ENCODE measurements around the gene AGBL4.

AGBL4 gene

DNA sequence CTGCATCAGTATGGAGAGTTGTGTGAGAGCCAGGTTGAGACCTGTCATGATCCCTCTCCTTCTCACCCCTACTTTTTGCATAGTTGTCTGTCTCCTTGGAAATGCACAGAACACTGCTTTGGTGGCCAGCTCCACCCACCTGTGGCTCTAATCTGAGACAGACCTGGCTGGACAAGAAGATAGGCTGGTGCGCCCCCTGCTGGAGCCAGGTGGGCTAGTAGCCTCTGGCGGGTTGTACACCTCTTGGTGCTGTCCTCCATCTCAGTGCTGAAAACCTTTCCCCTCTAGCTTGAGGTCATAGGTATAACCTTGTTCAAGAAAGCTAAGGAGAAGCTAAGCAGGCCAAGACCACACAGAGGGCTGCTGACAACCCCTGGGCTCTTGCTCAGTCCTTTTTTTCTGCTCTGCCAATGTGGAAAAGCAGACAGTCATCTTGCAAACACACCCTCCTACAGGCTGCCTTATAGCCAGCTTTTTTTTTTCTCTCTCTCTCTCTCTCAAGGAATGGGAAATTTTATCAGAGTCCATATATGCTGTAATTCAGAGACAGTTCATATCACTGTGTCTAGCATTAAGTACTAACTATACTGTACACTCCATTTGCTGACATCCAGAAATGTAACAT, 1492.9 kb downstream of the AGBL4 start:
- no peak overlapping the region for H3K4me3 ChIP-seq (ENCODE audit: insufficient read depth in 1 of 2, low read depth in 1 of 2, low read length in 2 of 2)
- no peak overlapping the region for H3K14ac ChIP-seq (ENCODE audit: low read length in 2 of 2)
- no peak overlapping the region for H2AFZ ChIP-seq (ENCODE audit: low read depth, low read length)
- H3K79me1 ChIP-seq (replicated peaks; ENCODE audit: low read length, poor library complexity, severe bottlenecking): no peaks in the 10 kb centered on the region
- H3K18ac ChIP-seq (ENCODE audit: low read depth in 1 of 2, low read length in 2 of 2): no peak overlapping the region
- no peaks in the 10 kb centered on the region for H3K36me3 ChIP-seq (ENCODE audit: control insufficient read depth in 1 of 2, insufficient read depth in 2 of 2, low read depth in 1 of 2, low read length in 2 of 2)
- DNase-seq: peak; percentile 13
- no peak overlapping the region for H2BK120ac ChIP-seq (ENCODE audit: low read depth, low read length)
- no peak overlapping the region for H3K23ac ChIP-seq (ENCODE audit: low read length in 2 of 2)
- H4K8ac ChIP-seq (ENCODE audit: low read length): no peak overlapping the region
- H3K27ac ChIP-seq (ENCODE audit: low read length, poor library complexity, severe bottlenecking): no peak overlapping the region
- H3K9me3 ChIP-seq (ENCODE audit: control insufficient read depth, low read length): no peaks in the 10 kb centered on the region
- no peak overlapping the region for H2AK5ac ChIP-seq (ENCODE audit: low read length, severe bottlenecking)
- no peak overlapping the region for H2BK5ac ChIP-seq (ENCODE audit: low read depth, low read length, poor library complexity, severe bottlenecking)
- H2BK15ac ChIP-seq (ENCODE audit: low read depth, poor library complexity, severe bottlenecking): no peak overlapping the region
- no peaks in the 10 kb centered on the region for H3K4me1 ChIP-seq (ENCODE audit: control insufficient read depth, insufficient read depth, low read depth, low read length)
- H3K4ac ChIP-seq (ENCODE audit: low read depth in 1 of 2, low read length in 2 of 2): no peak overlapping the region
- peaks cover 7 to 38% of the 10 kb centered on the region in 2 experiments for H3K27me3 ChIP-seq (ENCODE audit: control insufficient read depth in 1 of 2, insufficient read depth in 1 of 2, low read length in 2 of 2)
- no peak overlapping the region for H3K9ac ChIP-seq (ENCODE audit: low read length)
- no peak overlapping the region for H4K91ac ChIP-seq (ENCODE audit: low read length)
- H3K4me2 ChIP-seq (ENCODE audit: low read length, poor library complexity, severe bottlenecking): no peak overlapping the region
- H2BK12ac ChIP-seq (ENCODE audit: low read length in 2 of 2): no peak overlapping the region
- 0% methylated on average over 2 of the region's 2 CpGs for WGBS

DNA sequence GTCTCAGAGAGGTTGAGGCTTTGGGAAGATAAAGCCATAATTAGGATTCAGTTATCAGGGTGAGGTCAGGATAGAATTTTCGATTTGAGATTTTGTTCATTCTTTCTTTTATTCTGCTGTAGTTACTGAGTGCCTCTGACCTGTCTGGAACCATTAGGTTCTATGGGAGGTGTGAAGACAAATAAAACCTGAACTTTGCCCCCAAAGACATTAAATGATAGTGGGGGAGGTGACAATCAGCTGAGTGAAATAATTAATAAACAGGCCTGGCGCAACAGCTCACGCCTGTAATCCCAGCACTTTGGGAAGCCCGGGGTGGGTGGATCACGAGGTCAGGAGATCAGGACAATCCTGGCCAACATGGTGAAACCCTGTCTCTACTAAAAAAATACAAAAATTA, 1496.7 kb downstream of the AGBL4 start:
- no peak overlapping the region for H3K4ac ChIP-seq (ENCODE audit: low read depth in 1 of 2, low read length in 2 of 2)
- no peak overlapping the region for H4K91ac ChIP-seq (ENCODE audit: low read length)
- no peak overlapping the region for H3K4me2 ChIP-seq (ENCODE audit: low read length, poor library complexity, severe bottlenecking)
- WGBS: 79% methylated on average over 5 of the region's 5 CpGs
- H2BK15ac ChIP-seq (ENCODE audit: low read depth, poor library complexity, severe bottlenecking): no peak overlapping the region
- no peak overlapping the region for H3K27ac ChIP-seq (ENCODE audit: low read length, poor library complexity, severe bottlenecking)
- H3K9me3 ChIP-seq (ENCODE audit: control insufficient read depth, low read length): no peaks in the 10 kb centered on the region
- no peak overlapping the region for H2BK120ac ChIP-seq (ENCODE audit: low read depth, low read length)
- no peak overlapping the region for H4K8ac ChIP-seq (ENCODE audit: low read length)
- DNase-seq: no peak
- no peaks in the 10 kb centered on the region for H3K4me1 ChIP-seq (ENCODE audit: control insufficient read depth, insufficient read depth, low read depth, low read length)
- H3K18ac ChIP-seq (ENCODE audit: low read depth in 1 of 2, low read length in 2 of 2): no peak overlapping the region
- H2AFZ ChIP-seq (ENCODE audit: low read depth, low read length): no peak overlapping the region
- no peak overlapping the region for H3K9ac ChIP-seq (ENCODE audit: low read length)
- H2BK12ac ChIP-seq (ENCODE audit: low read length in 2 of 2): no peak overlapping the region
- H3K23ac ChIP-seq (ENCODE audit: low read length in 2 of 2): no peak overlapping the region
- no peak overlapping the region for H3K14ac ChIP-seq (ENCODE audit: low read length in 2 of 2)
- no peak overlapping the region for H3K4me3 ChIP-seq (ENCODE audit: insufficient read depth in 1 of 2, low read depth in 1 of 2, low read length in 2 of 2)
- peaks cover 0 to 35% of the 10 kb centered on the region in 2 experiments for H3K27me3 ChIP-seq (ENCODE audit: control insufficient read depth in 1 of 2, insufficient read depth in 1 of 2, low read length in 2 of 2)
- H3K36me3 ChIP-seq (ENCODE audit: control insufficient read depth in 1 of 2, insufficient read depth in 2 of 2, low read depth in 1 of 2, low read length in 2 of 2): no peaks in the 10 kb centered on the region
- no peaks in the 10 kb centered on the region for H3K79me1 ChIP-seq (replicated peaks; ENCODE audit: low read length, poor library complexity, severe bottlenecking)
- H2BK5ac ChIP-seq (ENCODE audit: low read depth, low read length, poor library complexity, severe bottlenecking): no peak overlapping the region
- no peak overlapping the region for H2AK5ac ChIP-seq (ENCODE audit: low read length, severe bottlenecking)

DNA sequence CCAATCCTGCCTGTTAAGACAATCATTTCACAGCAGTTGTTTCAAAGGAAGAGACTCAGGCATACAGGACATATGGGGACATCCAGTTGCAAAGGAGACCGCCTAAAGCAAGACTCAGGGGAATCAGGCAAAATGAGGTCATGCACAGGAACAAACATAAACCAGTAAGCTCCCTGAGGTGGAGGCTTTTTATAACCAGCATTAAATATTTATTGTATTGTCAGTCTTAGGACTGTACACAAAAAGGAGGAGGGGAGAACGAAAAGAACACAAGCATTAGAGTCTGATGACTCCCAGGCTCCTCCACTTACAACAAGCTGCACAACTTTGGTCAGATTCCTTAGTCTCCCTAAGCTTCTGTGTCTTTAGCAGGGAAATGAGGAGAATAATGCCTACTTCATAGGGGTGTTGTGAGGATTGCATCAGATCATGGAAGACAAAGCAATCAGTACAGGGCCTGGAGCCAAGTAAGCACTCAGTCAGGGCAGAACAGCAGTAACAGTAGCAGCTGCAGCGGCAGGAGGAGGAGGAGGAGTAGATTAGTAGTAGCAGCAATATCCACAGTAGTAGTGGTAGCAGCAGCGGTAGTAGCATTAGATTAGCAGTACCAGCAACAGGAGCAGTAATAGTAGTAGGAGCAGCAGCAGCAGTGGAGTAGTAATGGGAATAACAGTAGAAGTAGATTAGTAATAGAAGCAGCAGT, 1497.6 kb downstream of the AGBL4 start:
- Histone ChIP-seq H3K4ac (ENCODE audit: low read depth in 1 of 2, low read length in 2 of 2) (no peak overlapping the region), H2BK12ac (ENCODE audit: low read length in 2 of 2) (no peak overlapping the region), H3K9ac (ENCODE audit: low read length) (no peak overlapping the region), H2BK15ac (ENCODE audit: low read depth, poor library complexity, severe bottlenecking) (no peak overlapping the region), H2AFZ (ENCODE audit: low read depth, low read length) (no peak overlapping the region), H2BK120ac (ENCODE audit: low read depth, low read length) (no peak overlapping the region), H4K91ac (ENCODE audit: low read length) (no peak overlapping the region), H3K79me1 (replicated peaks; ENCODE audit: low read length, poor library complexity, severe bottlenecking) (no peaks in the 10 kb centered on the region), H3K4me2 (ENCODE audit: low read length, poor library complexity, severe bottlenecking) (no peak overlapping the region), H3K14ac (ENCODE audit: low read length in 2 of 2) (no peak overlapping the region), H3K27me3 (ENCODE audit: control insufficient read depth in 1 of 2, insufficient read depth in 1 of 2, low read length in 2 of 2) (peaks cover 0 to 32% of the 10 kb centered on the region in 2 experiments), H3K4me1 (ENCODE audit: control insufficient read depth, insufficient read depth, low read depth, low read length) (no peaks in the 10 kb centered on the region), H3K9me3 (ENCODE audit: control insufficient read depth, low read length) (no peaks in the 10 kb centered on the region), H3K4me3 (ENCODE audit: insufficient read depth in 1 of 2, low read depth in 1 of 2, low read length in 2 of 2) (no peak overlapping the region), H3K23ac (ENCODE audit: low read length in 2 of 2) (no peak overlapping the region), H4K8ac (ENCODE audit: low read length) (no peak overlapping the region), H3K27ac (ENCODE audit: low read length, poor library complexity, severe bottlenecking) (no peak overlapping the region), H2BK5ac (ENCODE audit: low read depth, low read length, poor library complexity, severe bottlenecking) (no peak overlapping the region), H2AK5ac (ENCODE audit: low read length, severe bottlenecking) (no peak overlapping the region), H3K36me3 (ENCODE audit: control insufficient read depth in 1 of 2, insufficient read depth in 2 of 2, low read depth in 1 of 2, low read length in 2 of 2) (no peaks in the 10 kb centered on the region), H3K18ac (ENCODE audit: low read depth in 1 of 2, low read length in 2 of 2) (no peak overlapping the region)
- WGBS: 59% methylated on average over 3 of the region's 4 CpGs
- peak; percentile 3 for DNase-seq

DNA sequence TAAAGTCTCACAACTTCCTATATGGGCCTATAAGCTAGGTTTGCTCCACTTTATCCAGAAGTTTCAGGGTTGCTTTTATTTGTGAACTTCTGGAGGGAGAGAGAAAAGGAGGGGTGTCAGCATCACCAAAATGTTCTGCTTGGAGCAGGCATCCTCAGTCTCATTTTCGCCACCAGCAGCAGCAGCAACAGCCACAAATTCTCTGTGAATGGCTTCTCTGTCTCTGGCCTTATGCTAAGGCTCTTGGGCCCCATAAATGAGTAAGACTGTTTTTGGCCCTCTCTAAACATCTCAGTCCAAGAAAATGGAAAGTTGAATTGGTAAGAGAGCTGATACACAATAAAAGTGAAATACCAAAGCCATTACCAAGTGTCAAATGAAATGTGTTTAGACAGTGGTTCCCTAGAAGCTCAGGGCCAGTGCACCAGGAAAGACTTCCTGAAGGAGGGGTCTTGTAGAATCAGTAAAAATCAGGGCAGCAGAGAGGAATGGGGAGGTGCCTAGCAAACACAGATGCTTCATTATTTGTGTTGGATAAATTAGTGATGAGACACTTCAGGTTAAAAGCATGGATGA, 1498.8 kb downstream of the AGBL4 start:
- no peak overlapping the region for H3K23ac ChIP-seq (ENCODE audit: low read length in 2 of 2)
- no peak overlapping the region for H2BK5ac ChIP-seq (ENCODE audit: low read depth, low read length, poor library complexity, severe bottlenecking)
- H3K36me3 ChIP-seq (ENCODE audit: control insufficient read depth in 1 of 2, insufficient read depth in 2 of 2, low read depth in 1 of 2, low read length in 2 of 2): no peaks in the 10 kb centered on the region
- no peak overlapping the region for H3K18ac ChIP-seq (ENCODE audit: low read depth in 1 of 2, low read length in 2 of 2)
- H2AFZ ChIP-seq (ENCODE audit: low read depth, low read length): no peak overlapping the region
- H2BK120ac ChIP-seq (ENCODE audit: low read depth, low read length): no peak overlapping the region
- no peak overlapping the region for H4K8ac ChIP-seq (ENCODE audit: low read length)
- no peak overlapping the region for H3K4me3 ChIP-seq (ENCODE audit: insufficient read depth in 1 of 2, low read depth in 1 of 2, low read length in 2 of 2)
- DNase-seq: no peak
- H3K4me2 ChIP-seq (ENCODE audit: low read length, poor library complexity, severe bottlenecking): no peak overlapping the region
- H3K9ac ChIP-seq (ENCODE audit: low read length): no peak overlapping the region
- WGBS: 40% methylated on average over 1 of the region's 1 CpG
- no peaks in the 10 kb centered on the region for H3K79me1 ChIP-seq (replicated peaks; ENCODE audit: low read length, poor library complexity, severe bottlenecking)
- H4K91ac ChIP-seq (ENCODE audit: low read length): no peak overlapping the region
- no peak overlapping the region for H3K27ac ChIP-seq (ENCODE audit: low read length, poor library complexity, severe bottlenecking)
- H3K4me1 ChIP-seq (ENCODE audit: control insufficient read depth, insufficient read depth, low read depth, low read length): no peaks in the 10 kb centered on the region
- no peak overlapping the region for H3K4ac ChIP-seq (ENCODE audit: low read depth in 1 of 2, low read length in 2 of 2)
- no peak overlapping the region for H2BK12ac ChIP-seq (ENCODE audit: low read length in 2 of 2)
- H3K9me3 ChIP-seq (ENCODE audit: control insufficient read depth, low read length): no peaks in the 10 kb centered on the region
- H3K27me3 ChIP-seq (ENCODE audit: control insufficient read depth in 1 of 2, insufficient read depth in 1 of 2, low read length in 2 of 2): peaks cover 0 to 28% of the 10 kb centered on the region in 2 experiments
- H2AK5ac ChIP-seq (ENCODE audit: low read length, severe bottlenecking): no peak overlapping the region
- no peak overlapping the region for H2BK15ac ChIP-seq (ENCODE audit: low read depth, poor library complexity, severe bottlenecking)
- H3K14ac ChIP-seq (ENCODE audit: low read length in 2 of 2): no peak overlapping the region

All from mesenchymal stem cell (in vitro differentiated cells and primary cell).